Suprapubic skin (tissue), 3 donors: ENCODE measurements around the gene OGFOD1.

Experiments used
- CTCF ChIP-seq, 2 donors: fragments of 200-600 bp in 1 of 2; fragments of 450-650 bp in 1 of 2; sonication (generic) in 1 of 2; IDR thresholded peaks; one replicate each; pipeline ENCODE4 v1.5.1; 2016 to 2019; ENCODE audit warnings: antibody characterized with exemption in 2 of 2, mild to moderate bottlenecking in 1 of 2, moderate library complexity in 1 of 2
- EP300 ChIP-seq: sonication (generic); formaldehyde crosslinking; IDR thresholded peaks from one replicate; pipeline ENCODE4 v1.6.1; 2017; ENCODE audit warnings: antibody characterized with exemption
- POLR2A ChIP-seq, 2 donors: fragments of 450-650 bp; IDR thresholded peaks; one replicate each; pipeline ENCODE4 v1.6.1; 2017; ENCODE audit warnings: antibody characterized with exemption in 2 of 2, mild to moderate bottlenecking in 2 of 2, moderate library complexity in 2 of 2

DNA sequence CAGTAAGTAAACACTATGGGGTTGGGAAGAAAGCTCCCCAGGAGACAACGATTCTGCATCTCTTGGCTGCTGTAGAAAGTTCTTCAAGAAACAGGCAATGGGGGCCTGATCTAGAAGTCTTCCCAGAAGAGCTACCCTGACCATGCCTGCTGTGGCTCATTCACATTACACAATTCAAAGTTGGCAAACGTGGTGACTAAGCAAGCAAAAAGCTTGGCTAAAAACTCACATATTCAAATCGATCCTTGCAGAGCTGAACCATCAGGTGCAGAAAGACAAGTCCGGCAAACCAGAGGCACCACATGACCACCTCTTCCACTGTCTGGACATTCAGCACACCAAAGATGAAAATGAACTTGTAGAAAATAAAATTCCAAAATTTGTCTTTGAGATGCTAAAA is 42.2 kb upstream of the OGFOD1 start:
- TF ChIP-seq POLR2A (IDR thresholded peaks at IDR 0.05) = no peak
- TF ChIP-seq EP300 = no peak
- TF ChIP-seq CTCF (IDR thresholded peaks at IDR 0.05) = no peak
